Globus pallidus (tissue), 1 donor: ENCODE measurements around the gene PRAME.
"Not testable (repeated sequence)": the region's sequence is repeated elsewhere in the genome, so short reads cannot be mapped to it uniquely, and the experiment has no call there.

Experiments used
- DNase-seq: peaks from one replicate; pipeline ENCODE4 v3.0.0-alpha.2; 2015; ENCODE audit warnings: low spot score

Gene PRAME

GRCh38 chr22:22558972-22559603 is at the start of gene PRAME:
PRAME (minus strand) TSS chr22:22559265; CDS start chr22:22556832, 2,433 bp downstream.
- DNase-seq: peak; percentile 16

GRCh38 chr22:22608022-22608421 is 49.0 kb upstream of the PRAME start:
- not testable (repeated sequence) for DNase-seq

GRCh38 chr22:22605074-22605404 is 46.0 kb upstream of the PRAME start:
- DNase-seq: no peak

- no peak for DNase-seq
These were observed 45.4 kb upstream of the PRAME start for GRCh38 chr22:22604326-22605073.

- no peak for DNase-seq
These were observed 44.4 kb upstream of the PRAME start for GRCh38 chr22:22603470-22603947.

GRCh38 chr22:22600531-22601261 is 41.6 kb upstream of the PRAME start:
- no peak for DNase-seq

- no peak for DNase-seq
These were observed 40.2 kb upstream of the PRAME start for GRCh38 chr22:22599248-22599647.

GRCh38 chr22:22598144-22598543 is 39.1 kb upstream of the PRAME start:
- DNase-seq: no peak

- no peak for DNase-seq
These were observed 36.2 kb upstream of the PRAME start for GRCh38 chr22:22595001-22595835.

- peak; percentile 5 for DNase-seq
These were observed 35.0 kb upstream of the PRAME start for GRCh38 chr22:22593964-22594656.

GRCh38 chr22:22593250-22593649 is 34.2 kb upstream of the PRAME start:
- DNase-seq: no peak

- no peak for DNase-seq
These were observed 32.6 kb upstream of the PRAME start for GRCh38 chr22:22591348-22592299.

- no peak for DNase-seq
These were observed 31.2 kb upstream of the PRAME start for GRCh38 chr22:22590136-22590891.

GRCh38 chr22:22588485-22589164 is 29.6 kb upstream of the PRAME start:
- no peak for DNase-seq

- no peak for DNase-seq
These were observed 28.6 kb upstream of the PRAME start for GRCh38 chr22:22587577-22588188.

- no peak for DNase-seq
These were observed 25.7 kb upstream of the PRAME start for GRCh38 chr22:22584722-22585121.

- DNase-seq: no peak
These were observed 24.0 kb upstream of the PRAME start for GRCh38 chr22:22583030-22583429.

GRCh38 chr22:22581524-22581923 is 22.5 kb upstream of the PRAME start:
- not testable (repeated sequence) for DNase-seq
